GM21737 (cell line): Measurements from ENCODE around the gene ITPKA.

ENCODE experiments used
- ATAC-seq: cut with Tn5 transposase; IDR thresholded peaks from one replicate; pipeline ENCODE4 v1.9.1; 2021; ENCODE audit warnings: mild to moderate bottlenecking, moderate library complexity; ENCODE audit not compliant: unreplicated experiment

ITPKA gene

GRCh38 chr15:41507820-41508290 is 14.2 kb downstream of the ITPKA start:
- no peak for ATAC-seq

- no peak for ATAC-seq
Observed at GRCh38 chr15:41510728-41511127, 17.1 kb downstream of the ITPKA start.

GRCh38 chr15:41511331-41511898 is 17.7 kb downstream of the ITPKA start:
- no peak for ATAC-seq

- no peak for ATAC-seq
Observed at GRCh38 chr15:41511899-41512369, 18.3 kb downstream of the ITPKA start.

GRCh38 chr15:41512512-41512939 is 18.9 kb downstream of the ITPKA start:
- no peak for ATAC-seq

GRCh38 chr15:41512940-41513505 is 19.3 kb downstream of the ITPKA start:
- ATAC-seq: no peak

- ATAC-seq: no peak
Observed at GRCh38 chr15:41513506-41514227, 20.0 kb downstream of the ITPKA start, which contains the start of gene LTK. LTK (minus strand) TSS chr15:41513827; CDS start chr15:41513709, 118 bp downstream.

- no peak for ATAC-seq
Observed at GRCh38 chr15:41517895-41518449, 24.3 kb downstream of the ITPKA start.

- no peak for ATAC-seq
Observed at GRCh38 chr15:41520636-41521035, 27.0 kb downstream of the ITPKA start.

GRCh38 chr15:41521614-41522013 is 27.9 kb downstream of the ITPKA start:
- ATAC-seq: no peak

GRCh38 chr15:41523097-41523496 is 29.4 kb downstream of the ITPKA start:
- no peak for ATAC-seq

- no peak for ATAC-seq
Observed at GRCh38 chr15:41530363-41530956, 36.8 kb downstream of the ITPKA start.

- no peak for ATAC-seq
Observed at GRCh38 chr15:41535544-41535943, 41.9 kb downstream of the ITPKA start.

- ATAC-seq: no peak
Observed at GRCh38 chr15:41536866-41537265, 43.2 kb downstream of the ITPKA start.

- ATAC-seq: no peak
Observed at GRCh38 chr15:41543521-41543870, 49.8 kb downstream of the ITPKA start.

- ATAC-seq: no peak
Observed at GRCh38 chr15:41544650-41545015, 51.0 kb downstream of the ITPKA start.

- no peak for ATAC-seq
Observed at GRCh38 chr15:41545218-41545617, 51.5 kb downstream of the ITPKA start.

GRCh38 chr15:41546851-41547786 is 53.4 kb downstream of the ITPKA start:
- no peak for ATAC-seq

- ATAC-seq: no peak
Observed at GRCh38 chr15:41550066-41550775, 56.5 kb downstream of the ITPKA start.
